Aorta (tissue), 5 donors: ENCODE measurements around the gene ACAP3. TPM values are rescaled to one million over a fixed set of nuclear protein-coding genes. Genes with fewer than 3 reads are reported as not detected.
A peak's percentile ranks its signal among the peaks of the same experiment; 100 is the strongest.

Experiments
- ATAC-seq: fragments of 200-7000 bp; cut with Tn5 transposase; one replicate; pipeline ENCODE4 v1.9.1; 2022; ENCODE audit warnings: moderate library complexity; ENCODE audit not compliant: low FRiP score
- DNase-seq, 2 donors: peaks; one replicate each; pipeline ENCODE4 v3.0.0-alpha.2; 2020
- H3K27ac ChIP-seq, 2 donors: one replicate each; pipeline ENCODE4 v1.5.1; 2013; ENCODE audit warnings: low read length in 2 of 2, mild to moderate bottlenecking in 2 of 2, moderate library complexity in 2 of 2, control low read depth in 1 of 2, inconsistent platforms in 1 of 2, low read depth in 1 of 2
- H3K27me3 ChIP-seq, 2 donors: one replicate each; pipeline ENCODE4 v1.6.1; 2013; ENCODE audit warnings: control low read depth in 1 of 2, low read length in 1 of 2, mild to moderate bottlenecking in 1 of 2, moderate library complexity in 1 of 2; ENCODE audit not compliant: insufficient read depth in 2 of 2, control insufficient read depth in 1 of 2
- H3K36me3 ChIP-seq, 2 donors: one replicate each; pipeline ENCODE4 v1.6.1; 2013; ENCODE audit warnings: control low read depth in 1 of 2, low read length in 1 of 2, mild to moderate bottlenecking in 1 of 2; ENCODE audit not compliant: insufficient read depth in 2 of 2, control insufficient read depth in 1 of 2
- H3K4me1 ChIP-seq, 2 donors: one replicate each; pipeline ENCODE4 v1.6.1; 2013; ENCODE audit warnings: low read length in 2 of 2, control low read depth in 1 of 2, mild to moderate bottlenecking in 1 of 2, moderate library complexity in 1 of 2; ENCODE audit not compliant: insufficient read depth in 2 of 2, control insufficient read depth in 1 of 2
- H3K4me3 ChIP-seq, 2 donors: one replicate each; pipeline ENCODE4 v1.5.1; 2013; ENCODE audit warnings: low read length in 2 of 2, control low read depth in 1 of 2, mild to moderate bottlenecking in 1 of 2
- H3K9me3 ChIP-seq: one replicate; pipeline ENCODE4 v1.6.1; 2013; ENCODE audit warnings: mild to moderate bottlenecking, low read length; ENCODE audit not compliant: control insufficient read depth
- WGBS, 2 donors: extraction: QIAGEN DNeasy Blood & Tissue Kit; methylation state at CpG; one replicate each; pipeline ENCODE4 v1.1.7; 2013; 5-methylcytosine and 5-hydroxymethylcytosine counted together
- intact Hi-C, 2 donors: fragments of 100-400 bp; cut with DNase I; formaldehyde crosslinking; loops; one replicate each; pipeline versions ENCODE4 v1.14.2 to v1.15.0; 2022
- polyA plus RNA-seq, 2 donors: library from polyadenylated mRNA; stranded (reverse); fragments of 200-250 nt; gene quantifications; one replicate each; pipeline ENCODE4 v1.2.3, GENCODE V29; 2013
- total RNA-seq, 2 donors: library from RNA; stranded (reverse); fragmentation: NEBNext Ultra II Directional; extraction: Animal tissue kit (Norgen Biotek cat#: 25700); gene quantifications; one replicate each; pipeline ENCODE4 v1.2.1, GENCODE V29; 2021
- donor health status: healthy with polysubstance abuse.
- donor health status: Bipolar disorder and iron deficiency.
- donor health status: DM: no; HTN: no; CAD: no.
- donor health status: DM: no; HTN: no; CAD: no.
- donor health status: DM: yes; HTN: yes; CAD: no.

The ACAP3 gene
- total and polyA plus RNA-seq, 4 donors = 10.6 to 69.2 (median 44.4) TPM

- no peaks in the 10 kb centered on the region for H3K27me3 ChIP-seq
- DNase-seq (peak in 1 of 2 donors; percentile 71), ATAC-seq (no peak)
- H3K4me3 ChIP-seq = peak overlapping the region; percentile 51 to 60
- H3K36me3 ChIP-seq = no peaks in the 10 kb centered on the region
- 1 to 2% methylated on average over 45 to 83 of the region's 83 CpGs for WGBS, 2 donors
- H3K27ac ChIP-seq = peak overlapping the region; percentile 9 to 54
- H3K9me3 ChIP-seq = no peaks in the 10 kb centered on the region
- intact Hi-C loops = no loop called here
- H3K4me1 ChIP-seq = no peaks in the 10 kb centered on the region
Observed at GRCh38 chr1:1307261-1307922, 338 bp downstream of the ACAP3 start.

- intact Hi-C loops = no loop called here
- Histone ChIP-seq H3K36me3 (no peaks in the 10 kb centered on the region), H3K4me1 (no peaks in the 10 kb centered on the region), H3K9me3 (no peaks in the 10 kb centered on the region), H3K4me3 (peak overlapping the region in 1 of 2 donors; percentile 51), H3K27me3 (no peaks in the 10 kb centered on the region), H3K27ac (no peak overlapping the region)
- WGBS, 2 donors = 39 to 41% methylated on average over 27 of the region's 27 CpGs
- ATAC-seq = no peak
- DNase-seq = no peak
Observed at GRCh38 chr1:1306661-1307260, 969 bp downstream of the ACAP3 start.

- intact Hi-C loops = no loop called here
- Histone ChIP-seq H3K36me3 (no peaks in the 10 kb centered on the region), H3K4me3 (no peak overlapping the region), H3K27me3 (no peaks in the 10 kb centered on the region), H3K27ac (no peak overlapping the region), H3K9me3 (no peaks in the 10 kb centered on the region), H3K4me1 (no peaks in the 10 kb centered on the region)
- 31 to 35% methylated on average over 10 to 11 of the region's 11 CpGs for WGBS, 2 donors
- DNase-seq (no peak), ATAC-seq (no peak)
Observed at GRCh38 chr1:1306070-1306660, 1.6 kb downstream of the ACAP3 start.

- no peaks in the 10 kb centered on the region for H3K4me1 ChIP-seq
- intact Hi-C loops = no loop called here
- DNase-seq (peak; percentile 81 to 88), ATAC-seq (no peak)
- H3K27me3 ChIP-seq = no peaks in the 10 kb centered on the region
- no peaks in the 10 kb centered on the region for H3K36me3 ChIP-seq
- no peak overlapping the region for H3K4me3 ChIP-seq
- H3K27ac ChIP-seq = no peak overlapping the region
- 45 to 48% methylated on average over 22 to 25 of the region's 25 CpGs for WGBS, 2 donors
- no peaks in the 10 kb centered on the region for H3K9me3 ChIP-seq
Observed at GRCh38 chr1:1305300-1306069, 2.2 kb downstream of the ACAP3 start.

GRCh38 chr1:1304331-1305299 is 3.1 kb downstream of the ACAP3 start:
- ATAC-seq (no peak), DNase-seq (peak in 1 of 2 donors; percentile 78)
- 37 to 43% methylated on average over 29 of the region's 29 CpGs for WGBS, 2 donors
- Histone ChIP-seq H3K27ac (no peak overlapping the region), H3K9me3 (no peaks in the 10 kb centered on the region), H3K4me1 (no peaks in the 10 kb centered on the region), H3K36me3 (no peaks in the 10 kb centered on the region), H3K27me3 (no peaks in the 10 kb centered on the region), H3K4me3 (no peak overlapping the region)
- intact Hi-C loops = no loop called here

- DNase-seq (no peak), ATAC-seq (no peak)
- no peaks in the 10 kb centered on the region for H3K9me3 ChIP-seq
- intact Hi-C loops = no loop called here
- no peak overlapping the region for H3K4me3 ChIP-seq
- no peak overlapping the region for H3K27ac ChIP-seq
- no peaks in the 10 kb centered on the region for H3K4me1 ChIP-seq
- H3K27me3 ChIP-seq = no peaks in the 10 kb centered on the region
- H3K36me3 ChIP-seq = no peaks in the 10 kb centered on the region
- WGBS, 2 donors = 86 to 91% methylated on average over 13 of the region's 13 CpGs
Observed at GRCh38 chr1:1303736-1304135, 4.0 kb downstream of the ACAP3 start.

- DNase-seq = no peak
- no peaks in the 10 kb centered on the region for H3K9me3 ChIP-seq
- no peak overlapping the region for H3K27ac ChIP-seq
- H3K4me1 ChIP-seq = no peaks in the 10 kb centered on the region
- no peaks in the 10 kb centered on the region for H3K27me3 ChIP-seq
- no peak for ATAC-seq
- no peak overlapping the region for H3K4me3 ChIP-seq
- 86 to 88% methylated on average over 29 to 31 of the region's 31 CpGs for WGBS, 2 donors
- no peaks in the 10 kb centered on the region for H3K36me3 ChIP-seq
- intact Hi-C loops = no loop called here
Observed at GRCh38 chr1:1302951-1303509, 4.7 kb downstream of the ACAP3 start.

- Histone ChIP-seq H3K4me1 (no peaks in the 10 kb centered on the region), H3K27me3 (no peaks in the 10 kb centered on the region), H3K9me3 (no peaks in the 10 kb centered on the region), H3K36me3 (no peaks in the 10 kb centered on the region), H3K4me3 (no peak overlapping the region), H3K27ac (no peak overlapping the region)
- ATAC-seq (no peak), DNase-seq (no peak)
- intact Hi-C loops = no loop called here
- WGBS, 2 donors = 92 to 94% methylated on average over 8 to 9 of the region's 9 CpGs
Observed at GRCh38 chr1:1302006-1302430, 5.7 kb downstream of the ACAP3 start.
